ENCODE measurements around the gene DDX31.

The DDX31 gene

DNA sequence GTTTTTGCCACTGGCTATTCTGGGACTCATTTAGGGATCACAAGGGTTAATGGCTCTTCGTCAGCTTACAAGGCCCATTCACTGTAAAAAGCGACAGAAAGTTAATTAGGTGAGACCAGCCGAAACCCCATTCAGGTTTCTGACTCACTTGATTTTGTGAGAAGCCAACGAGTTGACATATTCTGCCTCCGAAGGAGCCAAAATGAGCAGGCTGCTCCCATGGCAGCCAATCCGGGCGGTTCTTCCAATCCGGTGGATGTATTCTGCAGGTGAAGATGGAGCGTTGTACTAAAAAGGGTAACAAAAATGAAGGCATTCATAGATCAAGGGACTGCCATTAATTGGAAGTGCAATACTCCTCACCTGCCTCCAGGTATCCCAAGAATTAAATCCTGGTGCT, 39.7 kb downstream of the DDX31 start:
- Histone ChIP-seq H3K4me3 (ENCODE audit: low read length) (no peak overlapping the region), H3K36me3 (ENCODE audit: control insufficient read depth, insufficient read depth, low read length) (peaks cover 2% of the 10 kb centered on the region), H3K27ac (ENCODE audit: low read depth, low read length) (no peak overlapping the region), H3K4me1 (ENCODE audit: control insufficient read depth, insufficient read depth, low read length) (no peaks in the 10 kb centered on the region), H3K9ac (ENCODE audit: low read length) (no peak overlapping the region), H3K27me3 (ENCODE audit: control insufficient read depth, insufficient read depth, low read length) (no peaks in the 10 kb centered on the region)

DNA sequence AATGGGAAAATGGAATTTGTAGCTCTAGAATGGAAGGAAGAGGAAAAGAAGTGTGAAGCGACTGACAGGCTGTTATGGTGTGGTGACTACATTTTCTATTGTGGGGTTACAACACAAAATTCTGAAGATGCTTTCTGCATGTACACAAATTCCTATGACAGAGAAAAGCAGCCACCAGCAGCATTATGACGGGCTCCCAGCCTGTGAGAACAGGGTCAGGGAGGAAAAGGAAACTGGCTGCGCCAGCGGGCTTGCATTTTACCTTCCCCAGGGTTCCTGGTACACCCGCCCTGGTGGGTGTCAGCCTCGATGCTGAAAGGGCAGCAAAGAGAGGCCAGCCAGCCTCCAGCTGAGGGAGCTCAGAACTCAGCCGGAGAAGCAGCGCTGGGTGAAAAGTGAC, 41.0 kb downstream of the DDX31 start:
- Histone ChIP-seq H3K27me3 (ENCODE audit: control insufficient read depth, insufficient read depth, low read length) (no peaks in the 10 kb centered on the region), H3K4me3 (ENCODE audit: low read length) (no peak overlapping the region), H3K4me1 (ENCODE audit: control insufficient read depth, insufficient read depth, low read length) (no peaks in the 10 kb centered on the region), H3K36me3 (ENCODE audit: control insufficient read depth, insufficient read depth, low read length) (peaks cover 2% of the 10 kb centered on the region), H3K27ac (ENCODE audit: low read depth, low read length) (no peak overlapping the region), H3K9ac (ENCODE audit: low read length) (no peak overlapping the region)

- no peak overlapping the region for H3K4me3 ChIP-seq (ENCODE audit: low read length)
- no peak overlapping the region for H3K9ac ChIP-seq (ENCODE audit: low read length)
- H3K36me3 ChIP-seq (ENCODE audit: control insufficient read depth, insufficient read depth, low read length) = peaks cover 2% of the 10 kb centered on the region
Measured at GRCh38 chr9:132627594-132627993, 42.2 kb downstream of the DDX31 start.

GRCh38 chr9:132627106-132627505, 42.7 kb downstream of the DDX31 start:
- no peaks in the 10 kb centered on the region for H3K27me3 ChIP-seq (ENCODE audit: control insufficient read depth, insufficient read depth, low read length)
- H3K4me1 ChIP-seq (ENCODE audit: control insufficient read depth, insufficient read depth, low read length) = no peaks in the 10 kb centered on the region
- H3K27ac ChIP-seq (ENCODE audit: low read depth, low read length) = no peak overlapping the region
- no peak overlapping the region for H3K9ac ChIP-seq (ENCODE audit: low read length)
- H3K4me3 ChIP-seq (ENCODE audit: low read length) = no peak overlapping the region
- H3K36me3 ChIP-seq (ENCODE audit: control insufficient read depth, insufficient read depth, low read length) = peaks cover 2% of the 10 kb centered on the region

More at GRCh38 chr9:132627594-132627993, 42.2 kb downstream of the DDX31 start:
- Histone ChIP-seq H3K4me1 (ENCODE audit: control insufficient read depth, insufficient read depth, low read length) (no peaks in the 10 kb centered on the region), H3K27me3 (ENCODE audit: control insufficient read depth, insufficient read depth, low read length) (no peaks in the 10 kb centered on the region), H3K27ac (ENCODE audit: low read depth, low read length) (no peak overlapping the region)

DNA sequence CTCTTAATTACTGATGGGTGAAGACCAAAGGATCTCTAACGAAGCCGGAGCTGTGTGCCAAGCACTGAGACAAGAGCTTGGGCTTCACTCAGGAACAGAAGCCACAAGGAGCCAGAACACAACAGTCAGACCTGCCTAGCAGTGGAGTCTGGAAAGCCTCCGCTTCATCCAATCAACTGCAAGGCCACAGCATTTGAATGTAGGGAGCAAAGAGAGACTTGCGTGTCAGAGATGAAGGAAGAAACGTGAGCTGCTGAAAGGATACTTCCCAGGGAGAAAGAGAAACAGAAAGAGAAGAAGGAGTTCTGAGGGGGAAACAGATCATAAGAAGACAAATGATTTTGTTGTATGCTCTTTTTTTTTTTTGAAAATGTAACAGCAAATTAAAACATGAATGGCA, 43.5 kb downstream of the DDX31 start:
- Histone ChIP-seq H3K4me1 (ENCODE audit: control insufficient read depth, insufficient read depth, low read length) (no peaks in the 10 kb centered on the region), H3K9ac (ENCODE audit: low read length) (no peak overlapping the region), H3K36me3 (ENCODE audit: control insufficient read depth, insufficient read depth, low read length) (peaks cover 2% of the 10 kb centered on the region), H3K4me3 (ENCODE audit: low read length) (no peak overlapping the region), H3K27ac (ENCODE audit: low read depth, low read length) (no peak overlapping the region), H3K27me3 (ENCODE audit: control insufficient read depth, insufficient read depth, low read length) (no peaks in the 10 kb centered on the region)

DNA sequence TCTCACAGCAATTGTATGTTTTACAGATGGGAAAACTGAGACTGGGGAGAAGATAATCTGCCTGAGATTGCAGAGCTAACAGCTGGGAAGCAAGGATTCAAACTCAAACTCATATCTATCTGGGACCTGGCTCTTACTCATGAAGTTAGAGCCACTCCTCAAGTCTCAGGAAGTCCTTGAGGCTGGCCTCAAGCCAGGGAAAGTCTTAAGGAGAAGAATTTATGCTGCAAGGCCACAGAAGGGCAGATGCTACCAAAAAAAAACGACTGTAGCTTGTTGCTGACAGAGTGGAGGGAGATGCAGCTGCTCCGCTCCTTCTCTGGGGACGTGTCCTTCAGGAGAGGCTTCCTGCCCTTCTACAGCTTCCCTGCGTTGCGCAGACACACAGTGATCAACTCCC, 47.6 kb downstream of the DDX31 start:
- Histone ChIP-seq H3K36me3 (ENCODE audit: control insufficient read depth, insufficient read depth, low read length) (peaks cover 10% of the 10 kb centered on the region), H3K4me1 (ENCODE audit: control insufficient read depth, insufficient read depth, low read length) (no peaks in the 10 kb centered on the region), H3K27me3 (ENCODE audit: control insufficient read depth, insufficient read depth, low read length) (no peaks in the 10 kb centered on the region), H3K9ac (ENCODE audit: low read length) (no peak overlapping the region), H3K27ac (ENCODE audit: low read depth, low read length) (no peak overlapping the region), H3K4me3 (ENCODE audit: low read length) (no peak overlapping the region)

DNA sequence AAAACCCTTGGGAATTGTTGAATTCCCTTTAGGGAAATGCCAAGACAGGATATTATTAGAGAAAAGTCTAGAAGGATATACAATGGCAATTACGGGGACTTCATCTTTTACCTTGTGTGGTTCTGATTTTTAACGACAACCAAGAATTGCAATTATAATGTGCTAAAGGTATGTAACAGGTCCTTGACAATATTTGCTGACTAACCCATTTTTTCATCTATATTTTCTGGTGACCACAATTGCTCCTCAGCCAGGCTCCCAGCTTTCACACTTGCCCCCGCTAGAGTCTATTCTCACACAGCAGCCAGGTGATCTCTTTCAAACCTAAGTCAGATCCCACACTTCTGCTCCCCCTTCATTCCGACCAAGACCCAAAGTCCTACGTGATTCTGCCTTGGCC, 53.1 kb downstream of the DDX31 start:
- Histone ChIP-seq H3K9ac (ENCODE audit: low read length) (no peak overlapping the region), H3K4me3 (ENCODE audit: low read length) (no peak overlapping the region), H3K27ac (ENCODE audit: low read depth, low read length) (no peak overlapping the region), H3K36me3 (ENCODE audit: control insufficient read depth, insufficient read depth, low read length) (peaks cover 14% of the 10 kb centered on the region), H3K27me3 (ENCODE audit: control insufficient read depth, insufficient read depth, low read length) (no peaks in the 10 kb centered on the region), H3K4me1 (ENCODE audit: control insufficient read depth, insufficient read depth, low read length) (no peaks in the 10 kb centered on the region)

DNA sequence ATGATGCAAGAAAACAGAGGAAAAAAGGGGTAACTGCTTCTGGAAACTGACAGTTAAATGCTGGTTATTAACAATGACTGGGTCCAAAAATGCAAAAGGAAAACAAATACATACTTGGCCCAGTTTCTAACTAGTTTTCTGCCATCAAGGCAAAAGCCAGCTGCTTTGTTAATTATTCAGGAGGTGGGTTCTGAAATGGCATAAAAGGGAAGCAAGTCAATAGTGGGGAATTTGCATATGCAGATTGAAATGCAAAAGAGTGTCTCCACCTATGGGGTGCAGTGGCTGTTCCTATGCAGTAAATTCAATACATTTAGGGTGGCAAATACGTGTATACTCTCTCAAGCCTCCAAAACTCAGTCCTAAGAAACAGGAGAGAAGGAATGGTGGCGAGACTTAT, 54.0 kb downstream of the DDX31 start:
- H3K4me3 ChIP-seq (ENCODE audit: low read length) = no peak overlapping the region
- H3K36me3 ChIP-seq (ENCODE audit: control insufficient read depth, insufficient read depth, low read length) = peaks cover 20% of the 10 kb centered on the region
- no peaks in the 10 kb centered on the region for H3K27me3 ChIP-seq (ENCODE audit: control insufficient read depth, insufficient read depth, low read length)
- no peak overlapping the region for H3K9ac ChIP-seq (ENCODE audit: low read length)
- H3K4me1 ChIP-seq (ENCODE audit: control insufficient read depth, insufficient read depth, low read length) = no peaks in the 10 kb centered on the region
- H3K27ac ChIP-seq (ENCODE audit: low read depth, low read length) = no peak overlapping the region

DNA sequence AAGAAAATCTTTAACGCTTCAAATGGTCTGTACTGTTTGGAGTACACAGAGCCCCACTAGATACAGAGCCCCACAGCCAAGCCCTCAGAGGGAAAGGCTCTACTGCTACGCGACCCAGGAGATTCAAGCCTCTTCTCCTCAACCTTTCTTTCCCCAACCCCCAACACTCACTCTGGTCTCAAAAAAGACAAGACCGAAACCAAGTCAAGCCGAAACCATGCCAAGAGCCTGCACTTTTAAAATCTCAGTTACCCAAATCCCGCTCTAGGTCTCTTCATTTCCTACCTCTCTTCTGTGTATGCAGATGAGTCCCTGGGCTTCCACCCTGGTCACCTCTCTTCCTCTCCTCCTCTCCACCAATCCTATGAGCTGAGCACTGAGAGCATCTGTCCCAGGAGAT, 55.5 kb downstream of the DDX31 start:
- H3K9ac ChIP-seq (ENCODE audit: low read length) = no peak overlapping the region
- H3K4me1 ChIP-seq (ENCODE audit: control insufficient read depth, insufficient read depth, low read length) = no peaks in the 10 kb centered on the region
- H3K4me3 ChIP-seq (ENCODE audit: low read length) = no peak overlapping the region
- H3K36me3 ChIP-seq (ENCODE audit: control insufficient read depth, insufficient read depth, low read length) = peaks cover 26% of the 10 kb centered on the region
- H3K27me3 ChIP-seq (ENCODE audit: control insufficient read depth, insufficient read depth, low read length) = no peaks in the 10 kb centered on the region
- H3K27ac ChIP-seq (ENCODE audit: low read depth, low read length) = no peak overlapping the region

DNA sequence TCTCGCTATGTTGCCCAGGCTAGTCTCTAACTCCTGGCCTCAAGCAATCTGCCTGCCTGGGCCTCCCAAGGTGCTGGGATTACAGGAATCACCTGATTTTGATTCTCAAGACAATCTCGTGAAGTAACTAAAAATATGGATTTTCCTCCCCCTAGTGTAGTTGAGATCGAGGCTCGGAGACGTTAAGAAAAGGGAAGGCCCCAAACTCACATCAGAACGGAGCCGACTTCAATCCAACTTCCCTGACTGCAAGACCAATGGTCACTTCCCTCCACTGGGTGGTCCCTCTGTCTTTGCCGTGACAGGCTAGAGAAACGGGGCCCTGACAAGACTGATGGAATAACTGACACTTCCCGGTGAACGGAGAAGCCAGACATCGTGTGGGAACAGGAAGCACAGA, 59.1 kb downstream of the DDX31 start:
- Histone ChIP-seq H3K27ac (ENCODE audit: low read depth, low read length) (no peak overlapping the region), H3K36me3 (ENCODE audit: control insufficient read depth, insufficient read depth, low read length) (peaks cover 15% of the 10 kb centered on the region), H3K9ac (ENCODE audit: low read length) (no peak overlapping the region), H3K27me3 (ENCODE audit: control insufficient read depth, insufficient read depth, low read length) (no peaks in the 10 kb centered on the region), H3K4me3 (ENCODE audit: low read length) (no peak overlapping the region), H3K4me1 (ENCODE audit: control insufficient read depth, insufficient read depth, low read length) (no peaks in the 10 kb centered on the region)

DNA sequence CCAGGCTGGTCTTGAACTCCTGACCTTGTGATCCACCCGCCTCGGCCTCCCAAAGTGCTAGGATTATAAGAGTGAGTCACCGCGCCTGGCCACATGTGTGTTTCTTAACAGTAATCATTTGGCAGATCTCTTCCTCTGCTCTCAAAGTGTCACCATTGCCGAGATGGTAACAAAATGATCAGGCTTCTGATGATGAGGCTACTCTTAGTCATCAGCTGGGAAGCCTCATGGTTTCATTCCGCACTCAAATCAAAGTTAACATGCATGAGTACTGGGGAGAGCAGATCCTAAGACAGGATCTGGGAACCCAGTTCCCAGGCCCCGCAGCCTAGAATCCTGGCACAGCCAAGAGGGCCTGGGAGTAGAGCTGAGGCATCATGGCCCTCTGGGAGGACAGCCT, 60.0 kb downstream of the DDX31 start:
- Histone ChIP-seq H3K9ac (ENCODE audit: low read length) (no peak overlapping the region), H3K4me1 (ENCODE audit: control insufficient read depth, insufficient read depth, low read length) (no peaks in the 10 kb centered on the region), H3K36me3 (ENCODE audit: control insufficient read depth, insufficient read depth, low read length) (peaks cover 15% of the 10 kb centered on the region), H3K27ac (ENCODE audit: low read depth, low read length) (no peak overlapping the region), H3K27me3 (ENCODE audit: control insufficient read depth, insufficient read depth, low read length) (no peaks in the 10 kb centered on the region), H3K4me3 (ENCODE audit: low read length) (no peak overlapping the region)

DNA sequence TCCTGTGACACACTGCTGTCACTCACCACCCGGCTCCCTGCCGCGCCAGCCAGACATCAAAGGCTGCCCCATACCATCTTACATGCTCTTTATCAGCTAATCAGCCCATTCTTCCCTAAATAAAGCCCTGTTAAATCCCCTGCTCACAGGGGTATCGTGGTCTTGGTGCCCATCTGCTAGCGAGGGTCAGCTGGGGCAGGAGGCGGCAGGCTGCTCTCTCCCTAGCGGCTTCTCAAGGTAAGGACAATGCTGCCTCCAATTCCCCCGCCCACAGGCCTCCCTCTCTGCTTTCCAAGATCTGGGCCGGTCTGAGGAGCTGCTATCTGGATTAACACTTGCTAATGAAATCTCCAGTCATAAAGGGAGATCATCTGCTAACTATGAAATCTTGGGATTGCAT, 60.6 kb downstream of the DDX31 start:
- no peak overlapping the region for H3K4me3 ChIP-seq (ENCODE audit: low read length)
- H3K9ac ChIP-seq (ENCODE audit: low read length) = no peak overlapping the region
- H3K27me3 ChIP-seq (ENCODE audit: control insufficient read depth, insufficient read depth, low read length) = no peaks in the 10 kb centered on the region
- no peaks in the 10 kb centered on the region for H3K4me1 ChIP-seq (ENCODE audit: control insufficient read depth, insufficient read depth, low read length)
- H3K36me3 ChIP-seq (ENCODE audit: control insufficient read depth, insufficient read depth, low read length) = peaks cover 15% of the 10 kb centered on the region
- no peak overlapping the region for H3K27ac ChIP-seq (ENCODE audit: low read depth, low read length)

DNA sequence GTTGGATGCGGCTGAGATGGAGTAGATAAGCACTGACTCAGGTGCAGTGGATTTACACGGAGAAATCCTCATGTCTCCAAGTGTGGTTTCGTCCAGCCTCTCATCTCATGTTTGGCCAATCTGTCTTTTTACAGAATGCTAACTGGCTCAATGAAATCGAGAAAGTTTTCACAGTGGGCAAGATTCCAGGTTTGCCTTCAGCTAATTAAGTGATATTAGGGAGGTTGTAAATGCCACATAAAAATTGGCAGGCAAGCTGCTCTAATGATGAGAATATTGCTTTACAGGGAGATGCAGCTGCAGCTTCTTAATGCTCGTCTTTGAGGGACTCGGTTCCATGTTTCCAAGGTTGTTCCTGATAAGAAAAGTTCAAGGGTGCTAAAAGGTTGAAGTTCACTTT, 63.7 kb downstream of the DDX31 start:
- no peaks in the 10 kb centered on the region for H3K27me3 ChIP-seq (ENCODE audit: control insufficient read depth, insufficient read depth, low read length)
- no peaks in the 10 kb centered on the region for H3K4me1 ChIP-seq (ENCODE audit: control insufficient read depth, insufficient read depth, low read length)
- no peak overlapping the region for H3K4me3 ChIP-seq (ENCODE audit: low read length)
- no peak overlapping the region for H3K27ac ChIP-seq (ENCODE audit: low read depth, low read length)
- no peak overlapping the region for H3K9ac ChIP-seq (ENCODE audit: low read length)
- peaks cover 13% of the 10 kb centered on the region for H3K36me3 ChIP-seq (ENCODE audit: control insufficient read depth, insufficient read depth, low read length)

All from rectal smooth muscle tissue (tissue), 1 donor.